Measurements from ENCODE around the gene PCBP3. TPM values are rescaled to one million over a fixed set of nuclear protein-coding genes. Genes with fewer than 3 reads are reported as not detected.

Gene PCBP3
- polyA plus RNA-seq, 3 donors, result 1.9 to 2.0 (median 1.9) TPM

Other genes with a start within 250 kb of the PCBP3 start
- 100 to 1,000 TPM; 174 to 228 (median 196) TPM for gene COL18A1, start 238.6 kb upstream of the PCBP3 start, polyA plus RNA-seq (ENCODE audit: insufficient read length in 3 of 3)
- gene SLC19A1, start 101.3 kb upstream of the PCBP3 start, polyA plus RNA-seq (ENCODE audit: insufficient read length in 3 of 3), result 10 to 100 TPM; 42.2 to 51.1 (median 50.2) TPM